HEK293T (cell line): ENCODE results near the gene SYNGR1.

Experiments
- CTCF ChIA-PET: fragments of 350-600 bp; formaldehyde crosslinking; extraction: SDS; loops from one replicate; lab custom pipeline; 2021; ENCODE audit warnings: antibody characterized with exemption, inconsistent platforms; lab: Yijun Ruan, JAX
- POLR2A ChIA-PET: fragments of 350-600 bp; formaldehyde crosslinking; extraction: SDS; loops from one replicate; lab custom pipeline; 2020; ENCODE audit warnings: antibody characterized with exemption, inconsistent platforms; lab: Yijun Ruan, JAX
- DNase-seq: peaks from one replicate; pipeline ENCODE4 v3.0.0; 2012; ENCODE audit warnings: mixed read lengths; ENCODE audit errors: extremely low spot score
- ARNT ChIP-seq: fragments of 450-650 bp; IDR thresholded peaks from 2 replicates; pipeline ENCODE4 v1.6.1; 2017; ENCODE audit warnings: mild to moderate bottlenecking
- BHLHE40 ChIP-seq: fragments of 450-650 bp; IDR thresholded peaks from 2 replicates; pipeline ENCODE4 v1.6.1; 2016; ENCODE audit warnings: mild to moderate bottlenecking, moderate library complexity, borderline replicate concordance
- CTBP1 ChIP-seq: fragments of 450-650 bp; IDR thresholded peaks from 2 replicates; pipeline ENCODE4 v1.6.1; 2016; ENCODE audit warnings: borderline replicate concordance
- ELF4 ChIP-seq: fragments of 450-650 bp; IDR thresholded peaks from 2 replicates; pipeline ENCODE4 v1.6.1; 2017; ENCODE audit warnings: antibody characterized with exemption
- FOXA1 ChIP-seq: fragments of 450-650 bp; IDR thresholded peaks from 2 replicates; pipeline ENCODE4 v1.6.1; 2016; ENCODE audit warnings: mild to moderate bottlenecking
- FOXK2 ChIP-seq: fragments of 450-650 bp; IDR thresholded peaks from 2 replicates; pipeline ENCODE4 v1.6.1; 2016; ENCODE audit warnings: mild to moderate bottlenecking
- FOXM1 ChIP-seq: fragments of 450-650 bp; IDR thresholded peaks from 2 replicates; pipeline ENCODE4 v1.6.1; 2017; ENCODE audit warnings: mild to moderate bottlenecking, borderline replicate concordance
- HDGF ChIP-seq: fragments of 450-650 bp; IDR thresholded peaks from 2 replicates; pipeline ENCODE4 v1.6.1; 2017; ENCODE audit warnings: antibody characterized with exemption, borderline replicate concordance
- L3MBTL2 ChIP-seq: fragments of 450-650 bp; conservative IDR thresholded peaks from 2 replicates; pipeline ENCODE4 v1.6.1; 2016; ENCODE audit warnings: mild to moderate bottlenecking
- LEF1 ChIP-seq: fragments of 450-650 bp; IDR thresholded peaks from 2 replicates; pipeline ENCODE4 v1.6.1; 2017; ENCODE audit warnings: mild to moderate bottlenecking, borderline replicate concordance
- NFRKB ChIP-seq: fragments of 450-650 bp; IDR thresholded peaks from 2 replicates; pipeline ENCODE4 v1.6.1; 2016; ENCODE audit warnings: mild to moderate bottlenecking, moderate library complexity
- PKNOX1 ChIP-seq: fragments of 450-650 bp; IDR thresholded peaks from 2 replicates; pipeline ENCODE4 v1.6.1; 2016
- SP1 ChIP-seq: fragments of 450-650 bp; IDR thresholded peaks from 2 replicates; pipeline ENCODE4 v1.6.1; 2017
- SUZ12 ChIP-seq: fragments of 450-650 bp; IDR thresholded peaks from 2 replicates; pipeline ENCODE4 v1.6.1; 2016; ENCODE audit warnings: mild to moderate bottlenecking
- TARDBP ChIP-seq: fragments of 450-650 bp; IDR thresholded peaks from 2 replicates; pipeline ENCODE4 v1.6.1; 2016
- ZNF384 ChIP-seq: fragments of 450-650 bp; IDR thresholded peaks from 2 replicates; pipeline ENCODE4 v1.6.1; 2016

Gene SYNGR1

DNA sequence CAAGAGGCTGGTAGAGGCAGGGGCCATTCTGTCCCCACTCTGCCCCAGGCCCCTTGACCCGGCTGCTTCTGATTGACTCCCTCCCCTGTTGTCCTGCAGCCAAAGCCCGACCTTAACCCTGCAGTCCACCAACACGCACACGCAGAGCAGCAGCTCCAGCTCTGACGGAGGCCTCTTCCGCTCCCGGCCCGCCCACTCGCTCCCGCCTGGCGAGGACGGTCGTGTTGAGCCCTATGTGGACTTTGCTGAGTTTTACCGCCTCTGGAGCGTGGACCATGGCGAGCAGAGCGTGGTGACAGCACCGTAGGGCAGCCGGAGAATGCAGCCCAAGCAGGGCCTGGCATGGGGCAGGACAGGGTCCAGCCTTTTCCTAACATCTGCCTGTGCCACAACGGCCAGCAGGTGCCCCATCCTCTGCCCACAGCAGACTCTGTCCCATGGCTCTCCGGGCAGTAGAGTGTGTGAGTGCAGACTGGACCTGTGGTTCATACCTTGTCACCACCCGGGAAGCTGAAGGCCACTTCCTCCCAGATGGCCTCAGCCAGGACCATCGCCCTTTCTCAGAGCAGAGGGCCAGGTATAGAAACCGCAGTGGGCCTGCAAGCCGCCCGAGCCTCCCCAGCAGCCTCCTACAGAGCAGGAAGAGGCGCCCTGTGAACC lies 80.3 kb downstream of the SYNGR1 start:
- ChIA-PET POLR2A (no interaction called here), CTCF (no interaction called here)
- DNase-seq, result no peak
- no peak for TF ChIP-seq SP1
- no peak for TF ChIP-seq LEF1
- TF ChIP-seq ELF4, result no peak
- no peak for TF ChIP-seq FOXA1
- no peak for TF ChIP-seq FOXM1
- TF ChIP-seq HDGF, result no peak
- TF ChIP-seq FOXK2, result no peak
- TF ChIP-seq CTBP1, result no peak

- POLR2A ChIA-PET, result no interaction called here
- CTCF ChIA-PET, result no interaction called here
- no peak for DNase-seq
- no peak for TF ChIP-seq FOXM1
- no peak for TF ChIP-seq ELF4
- TF ChIP-seq HDGF, result no peak
- TF ChIP-seq SP1, result no peak
- no peak for TF ChIP-seq ARNT
- no peak for TF ChIP-seq FOXK2
- no peak for TF ChIP-seq FOXA1
- TF ChIP-seq LEF1, result no peak
Observed at GRCh38 chr22:39430576-39431150, 80.9 kb downstream of the SYNGR1 start.

GRCh38 chr22:39431216-39431801 lies 81.5 kb downstream of the SYNGR1 start:
- POLR2A ChIA-PET, result no interaction called here
- no peak for DNase-seq
- TF ChIP-seq CTBP1 (no peak), LEF1 (no peak), NFRKB (no peak), FOXA1 (no peak)
- CTCF ChIA-PET, result no interaction called here

- no peak for DNase-seq
- ChIA-PET POLR2A (no interaction called here), CTCF (no interaction called here)
- TF ChIP-seq FOXM1 (no peak), SP1 (no peak), ELF4 (no peak), FOXA1 (no peak), FOXK2 (no peak), HDGF (no peak), SUZ12 (no peak), ZNF384 (no peak), L3MBTL2 (no peak), ARNT (no peak), TARDBP (no peak), CTBP1 (no peak), NFRKB (no peak), BHLHE40 (no peak), LEF1 (no peak)
Observed at GRCh38 chr22:39431821-39432251, 82.0 kb downstream of the SYNGR1 start.

DNA sequence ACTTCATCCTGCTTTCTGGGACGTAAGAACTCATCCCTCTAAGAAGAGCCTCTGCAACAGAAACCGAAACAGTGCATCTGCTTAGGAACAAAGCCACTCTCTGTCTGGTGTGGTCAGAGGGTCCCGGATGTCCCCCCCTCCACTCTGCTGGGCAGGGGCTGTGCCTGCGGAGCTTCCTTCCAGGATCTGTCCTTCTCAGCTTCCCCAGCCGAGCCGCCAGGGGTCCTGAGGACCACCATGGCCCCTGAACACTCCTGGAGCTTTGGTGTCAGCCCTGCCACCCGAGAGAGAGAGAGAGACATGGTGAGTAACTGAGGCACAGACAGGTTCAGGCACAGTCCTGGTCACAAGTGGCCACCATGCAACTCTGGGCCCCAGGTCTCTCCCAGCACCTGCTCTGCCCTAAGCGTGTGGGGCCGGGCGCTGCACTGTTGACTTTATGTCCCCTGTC lies 82.6 kb downstream of the SYNGR1 start:
- CTCF ChIA-PET, result no interaction called here
- DNase-seq, result no peak
- POLR2A ChIA-PET, result no interaction called here
- TF ChIP-seq NFRKB (no peak), CTBP1 (no peak), ZNF384 (no peak), HDGF (no peak), BHLHE40 (no peak), L3MBTL2 (no peak), ARNT (no peak), TARDBP (no peak), SP1 (no peak), FOXA1 (no peak), FOXK2 (no peak), PKNOX1 (no peak), SUZ12 (no peak), ELF4 (no peak), FOXM1 (no peak), LEF1 (no peak)

DNA sequence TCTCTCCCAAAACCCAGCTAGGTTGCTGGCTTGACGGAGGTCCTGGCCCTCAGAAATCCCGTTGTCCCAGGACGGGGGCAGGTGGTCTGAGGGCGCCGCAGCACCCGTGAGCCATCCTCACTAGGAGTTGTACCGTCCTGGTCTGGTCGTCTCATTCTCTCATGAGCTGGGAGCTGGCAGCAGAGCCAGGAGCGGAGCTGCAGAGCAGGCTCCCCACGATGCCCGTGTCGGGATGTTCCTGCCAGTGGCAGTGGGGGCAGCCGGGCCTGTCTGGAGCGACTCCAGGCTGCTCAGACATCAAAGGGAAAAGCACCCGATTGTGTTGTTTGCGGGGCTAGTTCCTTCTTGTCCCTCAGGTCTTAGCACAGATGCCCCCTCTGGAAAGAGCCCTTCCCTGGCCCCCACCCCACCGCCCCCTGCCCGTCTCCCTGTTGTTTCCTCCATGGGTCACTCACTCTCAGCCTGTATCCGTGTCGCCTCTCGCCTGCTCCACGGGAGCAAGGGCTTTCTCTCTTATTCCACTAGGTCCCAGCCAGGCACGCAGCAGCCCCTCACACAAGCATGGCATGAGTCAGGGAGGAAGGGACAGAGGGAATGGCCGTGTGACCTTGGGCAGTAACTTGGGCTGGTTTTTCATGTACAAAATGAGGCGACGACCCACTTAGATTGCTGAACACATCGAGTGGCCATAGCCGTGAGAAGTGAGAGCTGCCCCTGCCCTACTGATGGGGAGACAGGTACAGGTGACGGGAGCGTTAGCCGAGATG lies 83.9 kb downstream of the SYNGR1 start:
- TF ChIP-seq BHLHE40 (no peak), SUZ12 (no peak), FOXA1 (no peak), L3MBTL2 (no peak), HDGF (no peak), LEF1 (no peak), FOXK2 (no peak), FOXM1 (no peak), ELF4 (no peak), ARNT (no peak), ZNF384 (no peak), PKNOX1 (no peak), NFRKB (no peak), SP1 (no peak), CTBP1 (no peak), TARDBP (no peak)
- POLR2A ChIA-PET, result interaction anchor here (1.0 to 1.7 kb wide), 4 partner anchors 38 to 115 kb away, joined by 3 to 6 read pairs (median 4); partner anchors contain the start of genes ATF4 and RPL3
- no peak for DNase-seq
- CTCF ChIA-PET, result no interaction called here
